ENCODE results near the gene ARHGAP26.

GRCh38 chr5:142844866-142845265 is 74.7 kb downstream of the ARHGAP26 start:
- TF ChIP-seq CTCF (IDR thresholded peaks at IDR 0.05 in 8 of 11, conservative IDR thresholded peaks at IDR 0.05 in 3 of 11): no peak
- TF ChIP-seq POLR2AphosphoS5 (IDR thresholded peaks at IDR 0.05): no peak
- TF ChIP-seq POLR2A (IDR thresholded peaks at IDR 0.05): no peak
